ENCODE measurements around the gene TBCCD1. TPM values are rescaled to one million over a fixed set of nuclear protein-coding genes. Genes with fewer than 3 reads are reported as not detected.

The TBCCD1 gene
- total RNA-seq, 4 donors from 2014 or later = 3.8 to 31.7 (median 15.1) TPM

GRCh38 chr3:186540221-186540834 is 26.8 kb downstream of the TBCCD1 start:
- Histone ChIP-seq H3K36me3 (no peaks in the 10 kb centered on the region), H3K27me3 (no peaks in the 10 kb centered on the region), H3K4me1 (no peaks in the 10 kb centered on the region), H3K9me3 (no peaks in the 10 kb centered on the region), H3K4me3 (peak overlapping the region in 1 of 2 donors; percentile 22), H3K27ac (no peak overlapping the region)
- DNase-seq = peak; percentile 63 to 69
- intact Hi-C loops (cut with DNase I; ENCODE audit: low total_unique reads) = loop anchor here (5.0 to 10.0 kb wide), 2 partner anchors 286 to 558 kb away; no protein-coding TSS in a partner anchor
- no peak for TF ChIP-seq POLR2A (IDR thresholded peaks at IDR 0.05)
- TF ChIP-seq CTCF (IDR thresholded peaks at IDR 0.05) = peak; percentile 66 to 80 (median 72)

- DNase-seq = no peak
- H3K27ac ChIP-seq = no peak overlapping the region
- TF ChIP-seq POLR2A (IDR thresholded peaks at IDR 0.05) (no peak), CTCF (IDR thresholded peaks at IDR 0.05) (no peak)
- no peaks in the 10 kb centered on the region for H3K27me3 ChIP-seq
- no peak overlapping the region for H3K4me3 ChIP-seq
- no peaks in the 10 kb centered on the region for H3K36me3 ChIP-seq
- H3K4me1 ChIP-seq = no peaks in the 10 kb centered on the region
- intact Hi-C loops (cut with DNase I; ENCODE audit: low total_unique reads) = no loop called here
- no peaks in the 10 kb centered on the region for H3K9me3 ChIP-seq
Observed at GRCh38 chr3:186538779-186539178, 28.4 kb downstream of the TBCCD1 start.

GRCh38 chr3:186536883-186537844 is 30.0 kb downstream of the TBCCD1 start:
- no peak for DNase-seq
- intact Hi-C loops (cut with DNase I; ENCODE audit: low total_unique reads) = no loop called here
- Histone ChIP-seq H3K36me3 (no peaks in the 10 kb centered on the region), H3K27ac (no peak overlapping the region), H3K4me1 (no peaks in the 10 kb centered on the region), H3K27me3 (no peaks in the 10 kb centered on the region), H3K9me3 (no peaks in the 10 kb centered on the region), H3K4me3 (no peak overlapping the region)
- TF ChIP-seq CTCF (IDR thresholded peaks at IDR 0.05) = no peak
- no peak for TF ChIP-seq POLR2A (IDR thresholded peaks at IDR 0.05)

- intact Hi-C loops (cut with DNase I; ENCODE audit: low total_unique reads) = no loop called here
- no peak for DNase-seq
- TF ChIP-seq POLR2A (IDR thresholded peaks at IDR 0.05) (no peak), CTCF (IDR thresholded peaks at IDR 0.05) (no peak)
- Histone ChIP-seq H3K27me3 (no peaks in the 10 kb centered on the region), H3K4me1 (no peaks in the 10 kb centered on the region), H3K9me3 (no peaks in the 10 kb centered on the region), H3K4me3 (no peak overlapping the region), H3K27ac (no peak overlapping the region), H3K36me3 (no peaks in the 10 kb centered on the region)
Observed at GRCh38 chr3:186534113-186534669, 32.9 kb downstream of the TBCCD1 start.
